ENCODE results near the gene DPF1. TPM values are rescaled to one million over a fixed set of nuclear protein-coding genes. Genes with fewer than 3 reads are reported as not detected.
A peak's percentile ranks its signal among the peaks of the same experiment; 100 is the strongest.

The DPF1 gene
- total RNA-seq, 1 experiment from 2014 or later: 0.89 TPM

- no peak for DNase-seq (ENCODE audit: low spot score)
Measured at GRCh38 chr19:38221421-38221820, 2.6 kb downstream of the DPF1 start.

DNA sequence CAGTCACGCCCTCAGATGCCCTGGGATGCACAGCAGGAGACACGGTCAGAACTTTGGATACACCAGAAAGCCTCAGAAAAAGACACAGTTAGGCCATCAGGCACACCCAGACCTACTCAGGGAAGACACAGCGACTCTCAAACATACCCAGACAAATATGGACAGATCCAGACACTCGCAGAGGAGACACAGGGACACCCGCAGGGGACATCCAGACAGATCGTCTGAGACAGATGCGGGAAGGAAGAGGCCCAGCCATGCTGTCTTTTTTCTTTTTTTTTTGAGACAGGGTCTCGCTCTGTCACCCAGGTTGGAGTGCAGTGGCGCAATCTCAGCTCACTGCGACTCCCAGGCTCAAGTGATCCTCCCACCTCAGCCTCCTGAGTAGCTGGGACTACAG lies 4.8 kb downstream of the DPF1 start:
- DNase-seq (ENCODE audit: low spot score): no peak

DNA sequence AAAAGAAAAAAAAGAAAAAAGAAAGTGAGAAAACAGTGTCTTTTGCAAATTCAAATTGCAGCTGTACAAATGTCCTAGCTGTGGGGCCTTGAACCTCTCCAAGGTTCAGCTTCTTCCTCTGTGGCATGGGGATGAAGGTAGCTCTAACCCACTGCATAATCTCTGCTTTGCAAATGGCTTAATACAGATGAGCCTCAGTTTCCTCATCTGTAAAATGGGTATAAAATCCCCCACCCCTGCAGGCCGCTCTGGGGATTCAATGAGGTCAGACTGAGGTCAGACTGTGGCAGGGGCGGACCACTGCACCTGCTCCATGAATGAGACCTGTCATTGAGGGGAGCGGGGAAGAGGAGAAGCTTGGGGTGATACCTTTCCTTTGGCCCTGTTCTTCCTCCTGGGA lies 5.8 kb downstream of the DPF1 start:
- DNase-seq (ENCODE audit: low spot score): no peak

GRCh38 chr19:38216785-38217641 lies 7.0 kb downstream of the DPF1 start:
- DNase-seq (ENCODE audit: low spot score): no peak

DNA sequence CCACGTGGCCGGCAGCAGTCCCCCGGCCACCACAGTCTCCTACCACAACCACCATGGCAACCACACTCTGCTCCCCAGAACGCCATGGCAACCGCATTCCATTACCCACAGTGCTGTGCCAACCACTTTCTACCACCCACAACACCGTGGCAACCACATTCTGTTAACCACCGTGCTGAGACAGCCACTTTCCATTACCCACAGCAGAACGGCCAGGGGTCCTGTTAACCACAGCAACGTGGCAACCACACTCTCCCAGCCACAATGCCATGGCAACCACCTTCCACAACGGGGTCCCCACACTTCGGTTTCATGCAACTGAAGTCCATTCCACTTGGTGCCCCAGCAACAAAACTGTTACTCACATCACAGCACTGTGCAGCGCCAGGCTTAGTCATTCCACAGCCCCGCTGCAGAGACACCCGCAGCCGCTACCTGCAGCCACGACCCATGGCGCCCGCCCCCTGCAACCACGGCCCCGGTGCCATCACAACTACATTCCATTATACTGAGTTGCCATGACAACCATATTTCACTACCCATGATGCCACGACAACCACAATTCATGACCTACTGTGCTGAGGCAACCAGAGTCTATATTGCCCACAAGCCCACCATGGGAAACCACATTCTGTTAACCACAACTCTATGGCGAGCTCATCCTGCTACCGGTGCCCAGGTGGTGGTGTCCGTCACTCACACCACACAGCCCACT lies 10.0 kb downstream of the DPF1 start:
- DNase-seq (ENCODE audit: low spot score): peak; percentile 86

GRCh38 chr19:38213469-38213868 lies 10.6 kb downstream of the DPF1 start:
- no peak for DNase-seq (ENCODE audit: low spot score)

- DNase-seq (ENCODE audit: low spot score): no peak
Measured at GRCh38 chr19:38211766-38212165, 12.3 kb downstream of the DPF1 start.

- DNase-seq (ENCODE audit: low spot score): no peak
Measured at GRCh38 chr19:38211151-38211591, 12.9 kb downstream of the DPF1 start.

DNA sequence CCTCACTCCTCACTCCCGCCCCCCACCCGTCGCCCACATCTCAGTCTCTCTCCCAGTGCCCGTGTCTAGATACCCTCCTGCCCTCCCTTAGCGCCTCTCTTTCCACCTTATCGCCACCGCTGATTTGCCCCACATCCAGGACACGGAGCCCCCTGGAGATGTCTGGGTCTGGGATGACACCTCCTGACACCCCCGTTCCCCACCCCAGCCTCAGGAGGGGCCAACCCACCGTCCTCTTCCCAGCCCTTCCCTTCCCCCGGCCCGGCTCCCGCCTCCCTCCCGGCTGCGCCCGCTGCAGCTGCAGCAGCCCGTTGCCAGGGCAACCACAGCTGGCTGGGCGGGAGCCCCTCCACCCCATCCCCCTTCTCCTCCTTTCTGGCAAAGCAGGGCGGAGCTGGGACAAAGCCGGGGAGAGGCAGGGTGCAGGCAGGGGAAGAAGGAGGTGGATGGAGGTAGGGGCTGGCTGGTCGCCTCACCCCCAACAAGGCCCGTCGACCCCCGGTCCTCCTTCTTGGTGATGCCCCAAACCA lies 13.5 kb downstream of the DPF1 start:
- no peak for DNase-seq (ENCODE audit: low spot score)

DNA sequence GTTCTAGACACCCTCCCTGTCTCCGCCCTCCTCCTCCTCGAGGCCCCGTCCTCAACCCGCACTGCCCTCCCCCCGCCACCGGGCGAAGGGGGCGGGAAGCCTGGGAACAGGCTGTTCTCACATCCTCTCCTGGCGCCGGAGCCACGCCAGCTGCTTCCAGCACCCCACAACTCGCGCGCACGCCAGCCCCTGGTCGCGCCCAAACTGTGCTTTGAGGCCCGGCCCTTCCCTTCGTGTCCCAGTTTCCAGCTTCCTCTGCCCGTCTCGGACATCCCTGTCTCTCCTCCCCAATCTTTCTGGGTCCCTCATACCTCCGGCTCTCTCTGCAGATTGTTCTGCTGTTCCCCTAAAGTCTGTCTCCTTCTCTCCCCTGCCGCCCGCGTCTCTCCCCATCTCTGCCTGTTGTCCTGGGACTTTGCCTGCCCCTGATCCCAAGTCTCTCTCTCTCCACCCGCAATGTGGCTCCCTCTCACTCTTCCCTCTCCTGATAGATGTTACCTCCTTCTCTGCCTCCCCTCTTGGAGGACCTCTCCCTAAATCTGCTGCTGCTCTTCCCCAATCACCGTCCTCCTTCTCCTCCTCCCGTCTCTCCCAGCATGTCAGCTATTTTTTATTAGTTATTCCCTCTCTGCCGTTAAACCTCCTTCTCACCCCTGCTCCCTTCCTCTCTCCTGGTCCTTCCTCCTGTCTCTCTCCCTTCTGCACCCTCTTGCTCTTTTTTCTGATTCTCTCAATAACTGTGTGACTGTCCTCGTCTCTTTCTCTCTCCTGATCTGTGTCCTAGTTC lies 14.2 kb downstream of the DPF1 start:
- DNase-seq (ENCODE audit: low spot score): no peak

GRCh38 chr19:38209152-38209551 lies 14.9 kb downstream of the DPF1 start:
- DNase-seq (ENCODE audit: low spot score): no peak

GRCh38 chr19:38208571-38208970 lies 15.5 kb downstream of the DPF1 start:
- no peak for DNase-seq (ENCODE audit: low spot score)

DNA sequence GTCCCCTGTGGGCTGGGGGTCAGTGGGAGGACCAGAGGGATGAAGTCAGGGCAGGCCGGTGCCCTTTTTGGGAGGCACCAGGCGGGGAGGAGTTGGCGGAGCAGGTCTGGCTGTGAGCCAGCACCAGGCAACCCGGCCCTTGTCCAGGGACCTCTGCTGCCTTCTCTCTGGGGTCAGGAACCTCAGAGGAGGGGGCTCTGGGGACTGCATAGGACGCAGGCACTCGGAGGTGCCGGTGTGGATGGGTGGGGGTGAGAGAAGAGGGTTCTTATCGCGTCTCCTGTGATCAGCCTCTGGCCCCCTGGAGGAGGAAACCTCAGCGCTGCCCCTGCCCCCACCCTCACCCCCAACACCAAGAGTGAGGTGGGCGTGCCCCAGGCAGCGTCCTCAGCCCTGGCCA lies 16.5 kb downstream of the DPF1 start:
- no peak for DNase-seq (ENCODE audit: low spot score)

DNA sequence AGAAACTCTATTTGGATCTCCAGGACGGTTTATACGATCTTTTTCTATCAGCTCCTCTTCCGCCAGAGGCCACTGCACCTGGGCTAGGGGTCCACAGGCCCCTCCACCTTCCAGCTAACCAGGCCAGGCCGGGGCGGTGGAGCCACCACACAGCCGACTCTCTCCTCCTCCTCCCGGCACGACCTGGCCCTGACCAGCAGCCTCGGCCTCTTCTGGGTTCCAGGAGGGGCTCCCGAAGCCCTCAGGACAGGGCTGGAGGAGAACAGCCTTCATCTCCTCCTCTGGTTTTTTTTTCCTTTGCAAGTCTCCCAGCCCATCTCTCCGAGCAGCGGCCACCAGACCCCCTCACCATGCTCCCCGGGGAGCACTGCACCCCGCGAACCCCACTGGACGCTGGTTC lies 17.1 kb downstream of the DPF1 start:
- DNase-seq (ENCODE audit: low spot score): no peak

GRCh38 chr19:38206006-38206745 lies 17.8 kb downstream of the DPF1 start:
- no peak for DNase-seq (ENCODE audit: low spot score)

GRCh38 chr19:38204728-38205127 lies 19.3 kb downstream of the DPF1 start:
- DNase-seq (ENCODE audit: low spot score): no peak

DNA sequence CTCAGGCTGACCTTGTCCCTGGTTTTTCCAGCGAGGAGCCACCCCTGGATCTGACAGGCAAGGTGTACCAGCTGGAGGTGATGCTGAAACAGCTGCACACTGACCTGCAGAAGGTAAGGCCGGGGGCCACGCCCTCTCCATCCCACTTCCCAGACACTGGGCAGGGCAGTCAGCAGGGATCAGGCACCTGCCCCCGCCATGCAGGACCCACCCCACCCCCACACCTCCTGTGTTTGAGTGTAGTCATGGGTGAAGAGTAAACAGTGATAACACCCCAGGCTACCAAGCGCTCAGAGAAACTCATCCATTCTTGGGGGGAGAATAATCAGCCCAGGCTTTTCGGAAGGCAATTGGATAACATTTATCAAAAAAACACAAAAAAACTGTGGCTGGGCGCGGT lies 19.9 kb downstream of the DPF1 start:
- no peak for DNase-seq (ENCODE audit: low spot score)

DNA sequence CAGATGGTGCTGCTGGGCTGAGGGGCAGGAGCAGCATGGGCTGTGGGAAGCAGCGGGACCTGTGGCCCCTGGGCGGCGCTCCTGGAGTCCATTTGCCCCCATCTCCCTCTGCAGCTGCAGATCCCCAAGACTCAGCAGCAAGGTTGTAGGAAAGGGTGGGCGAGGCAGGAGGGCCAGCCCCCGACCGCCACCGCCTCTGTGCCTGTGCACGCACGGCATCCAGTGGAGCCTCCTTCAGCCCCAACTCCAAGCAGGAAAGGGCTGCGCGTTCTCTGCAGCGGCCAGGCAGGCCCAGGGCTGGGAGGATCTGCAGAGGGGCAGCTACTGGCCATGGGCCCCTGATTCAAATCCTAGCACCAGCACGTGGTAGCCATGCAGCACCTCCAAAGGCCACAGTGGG lies 20.8 kb downstream of the DPF1 start:
- no peak for DNase-seq (ENCODE audit: low spot score)

GRCh38 chr19:38202504-38202903 lies 21.5 kb downstream of the DPF1 start:
- no peak for DNase-seq (ENCODE audit: low spot score)

DNA sequence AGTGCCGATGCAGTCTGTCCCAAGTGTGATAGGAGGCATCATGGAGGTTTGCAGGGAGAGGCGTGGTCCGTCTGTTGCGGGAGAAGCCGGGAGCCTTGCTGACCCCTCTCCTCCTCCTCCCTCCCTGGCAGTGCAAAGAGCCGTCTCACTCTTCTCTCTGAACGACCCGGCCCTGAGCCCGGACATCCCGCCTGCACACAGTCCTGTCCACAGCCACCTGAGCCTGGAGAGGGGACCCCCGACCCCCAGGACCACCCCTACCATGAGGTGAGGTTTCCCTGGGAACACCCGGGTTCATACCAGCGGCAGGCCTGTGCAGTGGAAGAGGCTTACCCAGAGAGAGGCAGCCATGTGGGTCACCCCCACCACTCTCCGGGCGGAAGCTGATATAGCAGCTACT lies 22.3 kb downstream of the DPF1 start:
- DNase-seq (ENCODE audit: low spot score): no peak

DNA sequence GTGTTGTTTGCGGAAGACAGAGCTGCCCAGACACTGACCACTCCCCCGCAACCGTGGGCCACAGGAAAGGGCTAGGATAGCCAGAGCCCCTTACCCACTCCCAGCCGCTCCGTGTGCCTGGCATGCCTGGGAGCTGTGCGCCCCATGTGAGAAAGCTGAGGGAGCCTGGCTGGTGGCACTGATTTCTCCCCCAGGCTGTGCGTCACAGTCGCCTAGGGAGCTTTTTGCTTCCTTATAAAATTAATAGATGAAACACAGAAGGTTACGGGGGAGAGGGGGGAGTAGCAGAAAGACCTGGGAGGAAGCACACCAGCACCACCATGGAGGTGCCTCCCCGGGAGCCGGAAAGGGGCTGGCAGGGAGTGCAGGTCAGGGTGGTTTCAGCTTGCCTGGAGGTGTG lies 24.7 kb downstream of the DPF1 start:
- DNase-seq (ENCODE audit: low spot score): no peak
